HG02981 (cell line): Measurements from ENCODE around the gene SPDYE1.
"Not testable (repeated sequence)": the region's sequence is repeated elsewhere in the genome, so short reads cannot be mapped to it uniquely, and the experiment has no call there.

Experiments
- ATAC-seq: cut with Tn5 transposase; IDR thresholded peaks from one replicate; pipeline ENCODE4 v1.9.1; 2021; ENCODE audit warnings: mild to moderate bottlenecking, moderate library complexity; ENCODE audit not compliant: unreplicated experiment

SPDYE1 gene, protein sequence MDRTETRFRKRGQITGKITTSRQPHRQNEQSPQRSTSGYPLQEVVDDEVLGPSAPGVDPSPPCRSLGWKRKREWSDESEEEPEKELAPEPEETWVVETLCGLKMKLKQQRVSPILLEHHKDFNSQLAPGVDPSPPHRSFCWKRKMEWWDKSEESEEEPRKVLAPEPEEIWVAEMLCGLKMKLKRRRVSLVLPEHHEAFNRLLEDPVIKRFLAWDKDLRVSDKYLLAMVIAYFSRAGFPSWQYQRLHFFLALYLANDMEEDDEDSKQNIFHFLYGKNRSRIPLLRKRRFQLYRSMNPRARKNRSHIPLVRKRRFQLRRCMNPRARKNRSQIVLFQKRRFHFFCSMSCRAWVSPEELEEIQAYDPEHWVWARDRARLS

DNA sequence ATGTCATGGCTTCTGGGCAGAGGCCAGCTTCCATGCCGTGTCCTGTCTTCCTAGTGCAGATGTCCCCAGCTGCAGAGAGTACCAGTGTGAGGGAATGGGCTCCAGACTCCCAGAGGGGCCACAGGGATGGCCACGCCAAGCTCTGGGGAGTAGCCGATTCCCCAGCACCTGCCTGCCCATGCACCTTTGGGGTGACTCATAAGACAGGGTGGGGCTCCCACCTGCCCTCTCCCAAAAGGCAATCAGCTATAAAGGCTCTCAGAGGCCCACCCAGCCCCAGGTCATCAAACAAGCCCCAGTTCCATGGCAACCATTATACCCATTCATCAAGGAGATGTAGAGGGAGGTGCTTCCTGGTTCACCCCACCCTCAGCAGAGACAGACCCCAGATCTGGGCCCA lies at the start of gene SPDYE1:
Gene SPDYE1, plus strand, starts transcription at position 366 of the 400 bp plus-strand sequence. CDS start 2,053 bp downstream, outside the sequence.
- ATAC-seq: not testable (repeated sequence)

DNA sequence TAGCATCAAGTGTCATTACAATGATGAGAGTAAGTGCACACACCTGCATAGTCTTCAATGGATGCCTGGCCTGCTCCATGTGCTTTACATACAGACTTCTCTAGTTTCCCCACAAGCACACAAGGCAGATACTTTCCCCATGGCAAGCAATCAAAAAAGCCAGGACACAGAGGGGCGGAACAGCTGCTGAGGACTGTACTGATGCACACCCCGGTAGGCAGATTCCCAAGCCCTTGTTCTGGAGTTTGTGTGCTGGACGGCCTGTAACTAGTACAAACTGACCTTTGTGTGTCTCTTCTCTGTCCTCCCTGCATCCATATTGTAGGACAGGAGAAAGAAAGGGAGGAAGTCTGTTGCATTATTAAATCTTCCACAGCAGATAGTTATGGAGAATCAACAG lies 45.7 kb upstream of the SPDYE1 start:
- ATAC-seq: no peak

DNA sequence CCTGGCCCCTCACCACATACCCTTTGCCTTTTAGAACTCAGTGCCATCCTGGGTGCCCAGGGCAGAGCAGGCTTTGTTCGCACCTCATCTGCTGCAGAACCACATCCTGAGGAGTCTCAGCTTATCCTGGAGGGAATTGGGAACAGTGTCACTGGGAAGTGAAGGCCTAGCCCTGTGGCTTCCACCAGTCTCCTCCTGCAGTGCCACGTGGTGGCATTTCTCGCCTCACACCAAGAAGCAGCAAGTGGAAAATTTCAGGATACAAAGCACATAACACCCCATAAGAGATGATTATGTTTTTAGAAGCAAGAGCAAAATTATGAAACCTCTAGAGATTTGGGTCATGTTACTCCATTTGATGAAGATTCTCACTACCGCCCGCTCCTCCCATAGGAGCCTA lies 44.6 kb upstream of the SPDYE1 start:
- no peak for ATAC-seq

DNA sequence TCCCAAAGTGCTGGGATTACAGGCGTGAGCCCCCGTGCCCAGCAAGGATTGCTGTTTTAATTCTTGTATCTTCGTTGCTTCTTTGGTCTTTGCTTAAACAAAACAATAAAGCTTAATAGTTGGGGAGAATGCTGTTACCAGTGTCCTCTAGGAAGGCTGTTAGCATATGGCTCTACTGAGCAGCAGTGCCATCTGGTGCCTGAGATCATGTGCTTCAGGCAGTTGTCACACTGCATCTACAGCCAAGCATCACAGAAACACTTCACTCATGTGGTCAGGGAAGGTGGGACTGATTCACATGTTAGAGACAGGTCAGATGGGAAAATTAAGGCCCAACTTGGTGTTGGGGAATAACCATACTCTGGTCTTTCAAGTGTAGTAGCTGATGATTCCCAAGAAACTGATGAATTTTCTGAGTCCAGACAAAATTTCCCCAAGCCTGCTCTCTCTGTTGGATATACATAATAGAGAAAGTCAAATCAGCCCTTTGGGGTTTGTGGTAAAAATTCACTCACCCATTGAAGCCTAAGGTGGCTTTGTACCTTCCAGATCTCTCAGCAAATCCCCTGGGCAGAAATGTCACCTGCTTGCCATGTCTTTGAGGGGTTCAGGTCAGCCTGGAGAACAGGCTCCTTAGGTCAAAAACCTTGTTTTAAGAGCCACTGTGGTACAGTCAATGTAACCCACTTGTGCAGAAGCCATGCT lies 43.0 kb upstream of the SPDYE1 start:
- peak; percentile 84 for ATAC-seq

DNA sequence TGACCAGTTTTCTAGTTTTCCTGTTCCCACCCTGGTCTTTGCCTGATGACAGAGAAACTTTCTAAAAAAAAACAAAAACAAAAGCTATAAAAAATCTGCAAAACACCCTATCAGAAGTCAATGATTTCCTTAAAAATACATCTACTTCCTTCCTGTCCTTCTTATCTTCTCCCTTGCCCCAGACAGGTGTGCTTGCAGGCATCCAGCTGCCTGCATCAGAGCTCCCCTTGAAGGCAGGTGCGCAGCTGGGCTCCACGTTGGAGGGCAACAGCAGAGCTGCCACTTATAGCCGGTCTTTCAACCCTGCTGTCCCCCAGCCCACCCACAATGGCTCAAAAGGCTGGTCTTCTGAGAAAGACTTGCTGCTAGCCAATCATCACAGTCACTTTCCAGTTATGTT lies 41.7 kb upstream of the SPDYE1 start:
- ATAC-seq: no peak

DNA sequence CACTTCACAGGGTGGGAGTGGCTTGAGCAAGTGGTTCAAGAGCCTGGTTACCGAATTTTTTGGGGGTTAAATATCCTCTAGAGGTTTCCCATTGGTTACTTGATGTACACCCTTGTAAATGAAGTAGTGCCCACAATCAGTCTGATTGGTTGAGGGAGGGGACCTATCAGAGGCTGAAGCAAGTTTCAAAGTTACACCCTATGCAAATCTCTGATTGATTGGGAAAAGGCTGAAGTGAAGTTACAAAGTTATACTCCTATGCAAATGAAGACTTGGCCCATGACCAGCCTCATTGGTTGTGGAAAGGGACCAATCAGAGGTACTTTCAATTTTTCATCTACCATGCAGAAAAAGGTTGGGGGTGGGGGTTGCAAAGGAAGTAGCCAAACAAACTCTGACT lies 36.8 kb upstream of the SPDYE1 start:
- ATAC-seq: no peak

DNA sequence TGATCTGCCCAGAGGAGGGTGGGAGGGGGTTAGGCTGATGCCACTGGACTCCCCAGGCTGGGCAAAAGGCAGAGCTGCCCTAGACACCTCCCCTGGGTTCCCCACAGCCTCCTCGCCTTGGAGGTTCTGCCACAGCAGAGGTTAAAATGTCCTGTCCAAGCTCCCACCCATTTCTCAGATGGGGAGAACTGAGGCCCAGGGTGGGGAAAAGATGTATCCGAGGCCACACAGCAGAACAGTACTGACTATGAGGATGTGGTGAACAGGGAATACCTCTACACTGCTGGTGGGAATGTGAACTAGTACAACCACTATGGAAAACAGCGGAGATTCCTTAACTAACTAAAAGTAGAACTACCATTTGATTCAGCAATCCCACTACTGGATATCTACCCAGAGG lies 31.3 kb upstream of the SPDYE1 start:
- ATAC-seq: not testable (repeated sequence)

DNA sequence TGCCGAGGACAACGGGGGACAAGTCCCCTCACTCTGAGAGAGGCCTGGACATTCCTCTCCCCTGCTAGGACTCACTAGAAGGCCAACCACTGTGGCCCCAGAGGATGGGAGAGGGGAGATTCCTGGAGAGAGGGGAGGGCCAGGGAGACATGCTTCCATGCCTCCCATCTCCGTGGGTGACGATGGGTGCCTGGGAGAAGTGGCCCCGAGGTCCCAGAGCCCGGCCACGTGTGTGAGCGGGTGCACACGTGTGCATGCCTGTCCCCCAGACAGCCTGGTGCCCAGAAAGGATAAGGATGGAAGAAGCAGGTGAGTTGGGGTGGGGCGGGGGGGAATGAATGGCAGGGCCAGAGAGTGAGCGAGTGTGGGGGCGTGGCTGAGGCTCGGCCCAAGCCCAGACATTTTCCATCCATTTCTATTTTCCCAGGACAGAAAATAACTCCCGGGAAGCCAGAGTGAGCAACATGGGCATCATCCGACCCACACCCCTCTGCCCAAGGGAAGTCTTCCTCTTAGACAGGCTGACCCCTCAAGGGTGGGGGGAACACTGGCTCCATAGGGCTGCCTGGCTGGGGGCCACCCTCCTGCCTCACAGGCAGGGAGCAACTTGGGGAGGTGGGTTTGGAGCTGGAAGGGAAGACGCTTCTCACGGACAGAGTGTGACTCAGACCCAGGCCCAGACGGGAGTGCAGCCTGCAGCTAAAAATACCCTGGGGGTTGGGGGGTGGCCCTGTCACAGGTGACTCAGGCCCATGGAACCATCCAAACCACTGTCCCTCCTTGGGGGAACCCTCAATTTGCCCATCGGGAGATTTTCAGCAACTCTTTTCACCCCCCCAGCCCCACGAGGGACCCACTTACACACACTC lies 29.3 kb upstream of the SPDYE1 start:
- not testable (repeated sequence) for ATAC-seq

DNA sequence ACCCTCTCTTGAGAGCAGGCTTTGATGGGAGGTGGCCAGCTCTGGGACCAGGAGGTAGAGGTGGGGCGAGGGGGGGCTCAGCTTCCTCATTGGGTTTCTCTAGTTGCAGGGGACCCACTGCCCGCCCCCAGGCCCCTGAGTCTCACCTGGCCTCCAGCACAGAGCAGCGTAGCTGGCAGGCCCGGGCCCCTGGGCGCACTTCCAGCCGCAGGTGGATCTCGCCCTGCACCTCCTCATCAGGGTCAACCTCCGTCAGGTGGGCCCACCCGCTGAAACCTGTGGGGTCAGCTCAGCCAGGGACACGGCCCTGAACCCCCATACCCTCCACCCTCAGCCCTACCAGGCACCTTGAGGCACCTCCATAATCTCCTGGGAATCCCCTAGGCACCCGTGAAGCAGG lies 28.1 kb upstream of the SPDYE1 start:
- ATAC-seq: not testable (repeated sequence)

DNA sequence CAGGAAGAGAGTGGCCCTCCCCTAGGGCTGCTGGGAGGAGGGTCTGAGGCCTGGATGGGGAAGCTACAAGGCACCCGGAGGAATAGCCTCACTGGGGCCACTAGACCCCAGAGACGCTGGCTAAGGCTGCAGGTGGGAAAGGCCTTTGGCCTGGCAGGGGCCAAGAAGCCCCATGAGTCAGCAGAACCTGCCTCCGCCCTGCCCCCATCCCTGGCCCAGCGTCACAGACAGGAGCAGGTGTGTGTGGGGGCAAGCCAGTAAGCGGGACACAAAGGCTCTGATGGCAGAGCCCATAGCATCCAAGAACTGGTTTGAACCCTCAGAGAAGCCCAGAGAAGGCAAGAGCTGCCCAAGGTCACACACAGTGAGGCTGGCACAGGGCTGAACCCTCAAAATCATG lies 27.0 kb upstream of the SPDYE1 start:
- not testable (repeated sequence) for ATAC-seq

DNA sequence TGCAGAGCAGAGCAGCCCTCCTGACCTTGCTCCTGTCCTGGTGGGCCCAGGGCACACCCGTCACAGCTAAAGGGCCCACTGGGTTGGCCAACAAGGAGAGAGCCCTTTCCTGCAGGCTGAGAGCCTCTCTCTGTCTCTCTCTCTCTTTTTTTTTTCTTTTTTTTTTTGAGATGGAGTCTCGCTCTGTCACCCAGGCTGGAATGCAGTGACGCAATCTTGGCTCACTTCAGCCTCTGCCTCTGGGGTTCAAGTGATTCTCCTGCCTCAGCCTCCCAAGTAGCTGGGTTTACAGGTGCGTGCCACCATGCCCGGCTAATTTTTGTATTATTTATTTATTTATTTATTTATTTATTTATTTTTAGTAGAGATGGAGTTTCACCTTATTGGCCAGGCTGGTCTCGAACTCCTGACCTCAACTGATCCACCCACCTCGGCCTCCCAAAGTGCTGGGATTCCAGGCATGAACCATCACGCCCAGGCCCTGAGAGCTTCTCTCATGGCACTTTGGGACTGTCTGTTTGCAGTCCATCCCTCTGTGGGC lies 23.6 kb upstream of the SPDYE1 start:
- not testable (repeated sequence) for ATAC-seq

DNA sequence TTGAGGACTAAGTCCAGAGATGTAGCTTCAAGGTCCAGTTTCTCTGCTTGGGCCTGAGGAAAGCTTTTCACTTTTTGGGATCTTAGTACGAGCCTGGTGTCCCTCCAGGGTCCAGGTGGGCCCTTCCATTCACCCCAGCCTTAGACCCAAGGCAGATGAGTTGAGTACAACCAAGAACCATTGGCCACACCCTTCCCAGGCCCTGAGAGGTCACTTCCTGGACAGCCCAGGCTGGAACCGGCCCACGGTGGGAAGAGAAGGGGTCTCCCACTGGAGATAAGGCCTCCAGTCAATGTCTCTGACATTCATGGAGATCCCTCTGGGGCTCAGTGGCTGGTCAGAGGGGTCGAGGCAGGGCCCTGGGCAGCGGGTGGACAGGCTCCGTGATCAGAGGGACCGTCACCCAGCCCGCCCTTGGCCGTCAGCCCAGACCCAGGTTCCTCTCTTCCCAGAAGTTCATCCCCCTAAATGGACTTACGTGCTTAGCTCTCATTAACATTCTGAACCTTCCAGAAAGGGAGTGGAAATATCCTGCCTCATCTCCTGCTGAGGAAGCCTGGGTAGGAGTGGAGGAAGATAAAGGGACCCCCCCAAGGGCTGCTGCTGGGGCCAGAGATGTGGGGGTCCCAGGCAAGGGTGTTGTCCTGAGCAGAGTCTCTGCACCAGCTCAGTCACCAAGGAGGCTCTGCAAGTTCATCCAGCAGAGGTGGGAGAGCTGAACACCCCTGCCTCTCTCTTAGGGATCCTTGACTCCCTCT lies 22.8 kb upstream of the SPDYE1 start:
- not testable (repeated sequence) for ATAC-seq

DNA sequence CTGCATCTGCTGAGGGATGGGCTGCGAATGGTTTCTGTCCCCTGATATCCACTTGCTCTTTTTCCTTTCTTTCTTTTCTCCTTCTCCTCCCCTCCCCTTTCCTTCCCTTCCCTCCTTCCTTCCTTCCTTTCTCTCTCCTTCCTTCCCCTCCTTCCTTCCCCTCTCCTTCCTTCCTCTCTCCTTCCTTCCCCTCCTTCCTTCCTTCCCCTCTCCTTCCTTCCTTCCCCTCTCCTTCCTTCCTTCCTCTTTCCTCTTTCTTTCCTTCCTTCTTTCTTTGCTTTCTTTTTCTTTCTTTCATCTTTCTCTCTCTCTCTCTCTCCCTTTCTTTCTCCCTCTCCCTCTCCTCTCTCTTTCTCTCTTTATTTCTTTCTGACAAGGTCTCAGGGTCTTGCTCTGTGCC lies 20.2 kb upstream of the SPDYE1 start:
- no peak for ATAC-seq

DNA sequence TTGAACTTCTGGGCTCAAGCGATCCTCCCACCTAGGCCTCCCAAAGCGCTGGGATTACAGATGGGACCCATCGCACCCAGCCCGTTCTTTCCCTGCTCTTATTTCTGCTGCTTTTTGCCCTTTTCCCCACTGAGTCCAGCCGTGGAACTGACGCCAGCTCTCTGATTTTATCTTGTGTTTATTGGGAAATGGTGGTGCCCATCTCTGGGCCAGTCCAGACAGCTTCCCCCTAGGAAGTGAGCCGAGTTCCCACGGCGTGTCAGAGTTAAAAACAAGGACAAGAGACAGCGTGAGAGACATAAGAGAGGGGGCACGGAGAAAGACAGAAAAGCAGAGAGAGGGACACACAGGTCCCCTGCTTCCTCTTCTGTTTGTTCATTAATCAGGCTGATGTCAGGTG lies 19.6 kb upstream of the SPDYE1 start:
- not testable (repeated sequence) for ATAC-seq

DNA sequence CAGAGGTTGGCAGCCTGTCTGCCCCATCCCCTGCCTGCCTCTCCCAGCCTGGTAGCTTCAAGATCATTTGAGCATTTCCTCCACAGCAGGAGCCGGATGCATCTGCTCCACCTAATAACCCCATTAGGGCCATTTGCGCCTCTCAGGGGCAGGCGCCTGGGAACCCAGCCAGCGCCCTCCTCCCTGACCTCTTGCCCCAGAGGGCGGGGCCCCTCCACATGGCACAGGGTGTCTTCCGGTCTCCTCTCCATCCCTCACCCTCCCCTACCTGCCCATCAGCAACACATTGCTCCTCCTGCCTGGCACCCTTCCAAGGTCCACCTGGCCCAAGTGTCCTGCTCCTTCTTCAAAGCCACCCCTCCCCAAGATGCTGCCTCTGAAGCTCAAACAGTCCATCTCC lies 14.8 kb upstream of the SPDYE1 start:
- ATAC-seq: not testable (repeated sequence)

DNA sequence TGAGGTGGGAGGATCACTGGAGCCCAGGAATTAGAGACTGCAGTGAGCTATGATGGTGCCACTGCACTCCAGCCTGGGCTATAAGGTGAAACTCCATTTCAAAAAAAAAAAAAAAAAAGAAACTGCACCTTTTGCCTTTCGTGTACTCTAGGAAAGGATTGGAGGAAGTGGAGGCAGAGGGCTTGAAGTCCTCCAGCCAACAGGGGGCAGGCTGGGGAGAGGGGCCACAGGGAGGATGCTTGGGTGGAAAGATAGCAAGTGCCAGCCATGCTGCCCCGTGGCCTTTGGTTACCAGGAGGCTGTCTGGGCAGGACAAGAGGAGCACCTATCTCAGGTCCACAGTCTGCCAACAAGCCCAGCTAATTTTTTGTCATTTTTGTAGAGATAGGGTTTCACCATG lies 14.0 kb upstream of the SPDYE1 start:
- not testable (repeated sequence) for ATAC-seq

DNA sequence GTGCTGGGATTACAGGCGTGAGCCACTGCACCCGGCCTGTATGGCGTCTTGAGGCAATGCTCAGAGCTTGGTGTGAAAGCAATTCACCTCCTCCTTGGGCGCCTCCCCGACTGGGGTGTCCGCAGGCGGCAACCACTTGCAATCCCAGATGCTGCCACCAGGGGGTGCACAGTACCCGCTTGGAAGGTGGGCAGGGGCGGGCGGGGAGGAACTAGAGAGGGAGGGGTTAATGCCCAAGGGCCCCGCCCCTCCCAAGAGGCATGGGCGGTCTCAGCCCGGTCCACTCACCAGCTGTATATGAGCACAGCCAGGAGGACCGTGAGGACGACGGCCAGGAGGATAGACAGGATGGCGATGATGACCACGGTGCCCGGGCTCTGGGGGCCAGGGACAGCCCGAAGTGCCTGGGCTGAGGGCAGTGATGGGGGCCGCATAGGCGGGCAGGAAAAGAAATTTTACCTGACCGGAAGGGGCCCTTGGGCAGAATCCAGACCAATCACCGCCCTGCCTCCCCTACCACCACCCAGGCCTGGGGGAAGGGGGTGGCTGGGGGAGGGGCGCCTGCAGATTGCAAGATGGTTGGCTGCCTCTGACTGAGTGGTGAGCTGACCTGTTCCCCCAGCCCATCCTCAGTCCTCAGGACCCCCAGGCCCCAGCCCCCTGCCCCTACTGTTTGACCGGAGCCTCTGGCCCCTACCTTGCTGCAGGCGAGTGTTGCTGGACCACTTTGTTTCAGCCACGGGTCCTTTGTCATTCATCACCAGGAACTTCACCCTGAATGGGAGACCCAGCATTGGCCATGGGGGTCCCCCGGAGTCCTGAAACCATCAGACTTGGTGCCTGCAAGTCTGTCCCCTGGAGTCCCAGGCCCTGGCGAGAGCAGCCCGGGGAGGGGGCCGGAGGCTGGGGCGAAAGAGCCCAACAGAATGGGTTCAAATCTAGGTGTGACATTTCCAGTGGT lies 11.5 kb upstream of the SPDYE1 start:
- ATAC-seq: not testable (repeated sequence)

DNA sequence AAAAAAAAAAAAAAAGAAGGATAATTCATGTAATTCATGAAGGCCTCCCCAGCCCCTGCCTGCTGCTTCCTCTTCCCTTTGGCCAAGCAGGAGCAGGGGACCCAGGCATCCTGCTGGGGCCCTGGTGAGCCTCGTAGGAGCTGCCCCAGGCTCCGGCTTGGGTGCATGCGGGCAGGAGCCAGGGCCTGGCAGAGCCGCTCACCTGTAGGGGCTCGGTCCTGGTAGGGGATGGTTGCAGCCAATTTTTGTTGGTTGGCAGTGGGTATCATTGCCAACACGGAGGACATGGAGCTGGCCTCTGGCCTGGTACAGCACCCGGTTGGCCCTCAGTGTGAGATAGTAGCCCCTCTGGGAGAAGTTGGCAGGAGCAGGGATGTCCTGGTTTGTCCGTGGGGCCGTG lies 10.2 kb upstream of the SPDYE1 start:
- not testable (repeated sequence) for ATAC-seq

DNA sequence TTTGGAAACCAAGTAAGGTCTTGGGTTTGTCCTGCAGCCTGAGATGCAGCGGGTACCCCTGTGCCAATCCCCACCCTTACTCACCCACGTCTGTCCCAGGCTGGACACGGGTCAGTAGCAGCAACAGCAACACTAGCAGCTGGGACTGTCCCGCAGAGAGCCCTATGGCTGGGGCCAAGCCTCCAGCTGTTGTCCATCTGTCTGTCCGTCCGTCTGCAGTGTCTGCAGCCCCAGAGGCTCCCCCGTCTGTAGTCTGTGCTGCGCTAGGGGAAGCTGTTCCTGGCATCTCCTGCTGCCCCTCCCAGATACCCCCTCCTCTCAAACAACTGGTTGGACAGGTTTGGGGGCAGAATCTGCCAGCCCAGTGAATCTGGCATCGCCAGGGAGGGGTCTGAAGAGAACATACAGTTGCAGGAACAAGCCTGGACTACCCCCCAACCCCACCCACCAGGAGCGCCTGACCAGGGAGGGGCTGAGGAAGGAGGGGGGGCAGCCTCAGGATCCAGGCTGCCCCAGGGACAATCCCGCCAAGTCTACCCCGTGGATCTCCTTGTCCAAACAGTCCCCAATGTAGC lies 7.6 kb upstream of the SPDYE1 start:
- not testable (repeated sequence) for ATAC-seq
